Smooth muscle cell (in vitro differentiated cells): Measurements from ENCODE around the gene PDIA2. TPM values are rescaled to one million over a fixed set of nuclear protein-coding genes. Genes with fewer than 3 reads are reported as not detected.

ENCODE experiments used
- DNase-seq: peaks from one replicate; lab custom pipeline; 2025; ENCODE audit not compliant: unreplicated experiment; lab: John Stamatoyannopoulos, UW
- H2AFZ ChIP-seq: fragments of 200-600 bp; sonication (generic); 2 replicates; pipeline ENCODE4 v1.6.0; 2016; ENCODE audit warnings: antibody characterized with exemption, low read depth, mild to moderate bottlenecking
- H3F3A ChIP-seq: fragments of 200-600 bp; sonication (generic); 2 replicates; pipeline ENCODE4 v1.6.0; 2017; ENCODE audit warnings: antibody characterized with exemption, low read depth
- H3K27ac ChIP-seq: fragments of 200-600 bp; sonication (generic); 2 replicates; pipeline ENCODE4 v1.5.1; 2016; ENCODE audit warnings: low read depth, mild to moderate bottlenecking
- H3K27me3 ChIP-seq: fragments of 200-600 bp; sonication (generic); 2 replicates; pipeline ENCODE4 v1.6.1; 2016; ENCODE audit warnings: low read depth, mild to moderate bottlenecking
- H3K36me3 ChIP-seq: fragments of 200-600 bp; sonication (generic); 2 replicates; pipeline ENCODE4 v1.5.1; 2016; ENCODE audit warnings: low read depth
- H3K4me1 ChIP-seq: fragments of 200-600 bp; sonication (generic); 2 replicates; pipeline ENCODE4 v1.5.1; 2016; ENCODE audit warnings: low read depth
- H3K4me2 ChIP-seq: fragments of 200-600 bp; sonication (generic); 2 replicates; pipeline ENCODE4 v1.6.0; 2016; ENCODE audit warnings: mild to moderate bottlenecking
- H3K4me3 ChIP-seq: fragments of 200-600 bp; sonication (generic); 2 replicates; pipeline ENCODE4 v1.5.1; 2016; ENCODE audit warnings: mild to moderate bottlenecking
- H3K79me2 ChIP-seq: fragments of 200-600 bp; sonication (generic); 2 replicates; pipeline ENCODE4 v1.6.0; 2016; ENCODE audit warnings: low read depth, mild to moderate bottlenecking
- H3K9ac ChIP-seq: fragments of 200-600 bp; sonication (generic); 2 replicates; pipeline ENCODE4 v1.6.0; 2016; ENCODE audit warnings: low read depth
- H3K9me3 ChIP-seq: fragments of 200-600 bp; sonication (generic); replicated peaks from 2 replicates; pipeline ENCODE4 v1.5.1; 2016; ENCODE audit warnings: low read depth
- H4K20me1 ChIP-seq: fragments of 200-600 bp; sonication (generic); 2 replicates; pipeline ENCODE4 v1.6.0; 2016; ENCODE audit warnings: low read depth
- CTCF ChIP-seq: fragments of 200-600 bp; sonication (generic); IDR thresholded peaks from 2 replicates; pipeline ENCODE4 v1.5.1; 2017; ENCODE audit warnings: borderline replicate concordance, mild to moderate bottlenecking, antibody characterized with exemption; ENCODE audit not compliant: insufficient read depth, poor library complexity, severe bottlenecking
- WGBS: methylation state at CpG from one replicate; pipeline ENCODE4 v1.1.7; 2016; ENCODE audit warnings: low lambda C conversion rate; 5-methylcytosine and 5-hydroxymethylcytosine counted together
- polyA plus RNA-seq: library from polyadenylated mRNA; unstranded; fragments of >200 nt; fragmentation: Nextera tagmentation; extraction: Ambion mirVana; gene quantifications from 2 replicates; pipeline ENCODE4 v1.2.1, GENCODE V29; 2016
- total RNA-seq: library from RNA; depleted of rRNA; stranded (reverse); fragments of >200 nt; gene quantifications from 2 replicates; pipeline ENCODE4 v1.2.3, GENCODE V29; 2014

The PDIA2 gene
- total and polyA plus RNA-seq, 2 experiments from 2014 or later: 0.18 to 0.86 TPM

GRCh38 chr16:285146-286055 lies 2.4 kb downstream of the PDIA2 start:
- no peak overlapping the region for H2AFZ ChIP-seq
- no peaks in the 10 kb centered on the region for H3K4me1 ChIP-seq
- H3K4me2 ChIP-seq: no peak overlapping the region
- H3K9ac ChIP-seq: no peak overlapping the region
- H4K20me1 ChIP-seq: no peaks in the 10 kb centered on the region
- no peak overlapping the region for H3K4me3 ChIP-seq
- no peak for TF ChIP-seq CTCF
- DNase-seq: no peak
- no peaks in the 10 kb centered on the region for H3K9me3 ChIP-seq
- no peaks in the 10 kb centered on the region for H3K79me2 ChIP-seq
- H3F3A ChIP-seq: no peaks in the 10 kb centered on the region
- peaks cover 16% of the 10 kb centered on the region for H3K27me3 ChIP-seq
- H3K36me3 ChIP-seq: no peaks in the 10 kb centered on the region
- 94% methylated on average over 20 of the region's 48 CpGs for WGBS
- H3K27ac ChIP-seq: no peak overlapping the region

- DNase-seq: no peak
- H3K27ac ChIP-seq: no peak overlapping the region
- peaks cover 4% of the 10 kb centered on the region for H3K27me3 ChIP-seq
- WGBS: 95% methylated on average over 22 of the region's 22 CpGs
- no peak overlapping the region for H3K9ac ChIP-seq
- no peak overlapping the region for H3K4me3 ChIP-seq
- TF ChIP-seq CTCF: no peak
- H3K36me3 ChIP-seq: no peaks in the 10 kb centered on the region
- H3K4me2 ChIP-seq: no peak overlapping the region
- no peaks in the 10 kb centered on the region for H3K79me2 ChIP-seq
- H4K20me1 ChIP-seq: no peaks in the 10 kb centered on the region
- no peaks in the 10 kb centered on the region for H3K9me3 ChIP-seq
- no peaks in the 10 kb centered on the region for H3F3A ChIP-seq
- H3K4me1 ChIP-seq: no peaks in the 10 kb centered on the region
- H2AFZ ChIP-seq: no peak overlapping the region
These were observed 3.7 kb downstream of the PDIA2 start for GRCh38 chr16:286491-287297.

DNA sequence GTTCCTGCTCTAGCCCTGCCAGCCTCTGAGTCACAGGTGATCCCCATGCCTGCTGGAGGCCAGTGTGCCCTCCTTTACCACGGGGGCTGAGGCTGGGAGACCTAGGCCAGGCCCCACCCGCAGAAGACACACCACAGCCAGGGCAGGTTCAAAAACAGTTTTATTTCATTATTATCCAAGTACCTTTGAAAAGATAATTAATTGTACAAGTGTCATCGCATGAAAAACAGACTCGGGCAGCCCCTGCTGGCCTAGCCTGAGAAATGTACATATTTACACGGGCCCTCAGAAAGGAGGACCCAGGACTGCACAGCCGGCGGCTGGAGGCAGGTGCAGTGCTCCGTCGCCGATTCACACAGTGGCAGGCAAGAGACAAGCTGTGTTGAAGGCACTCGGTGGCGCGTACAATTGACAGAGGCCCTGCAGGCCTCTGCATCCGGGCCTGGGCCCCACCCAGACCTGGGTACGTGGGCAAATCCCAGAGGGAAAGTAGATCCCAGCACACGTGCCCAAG lies 4.4 kb downstream of the PDIA2 start:
- Histone ChIP-seq H3K79me2 (no peaks in the 10 kb centered on the region), H2AFZ (no peak overlapping the region), H3F3A (no peaks in the 10 kb centered on the region), H3K4me1 (no peaks in the 10 kb centered on the region), H3K9me3 (no peaks in the 10 kb centered on the region), H3K4me3 (no peak overlapping the region), H3K27ac (no peak overlapping the region), H3K27me3 (no peaks in the 10 kb centered on the region), H4K20me1 (no peaks in the 10 kb centered on the region), H3K4me2 (no peak overlapping the region), H3K9ac (no peak overlapping the region), H3K36me3 (no peaks in the 10 kb centered on the region)
- no peak for TF ChIP-seq CTCF
- no peak for DNase-seq
- WGBS: 96% methylated on average over 16 of the region's 16 CpGs
